Chondrocyte (in vitro differentiated cells): ENCODE measurements around the gene GABBR2. TPM values are rescaled to one million over a fixed set of nuclear protein-coding genes. Genes with fewer than 3 reads are reported as not detected.
A peak's percentile ranks its signal among the peaks of the same experiment; 100 is the strongest.

Experiments used
- DNase-seq: peaks from one replicate; pipeline ENCODE4 v3.0.0; 2021; ENCODE audit warnings: mixed read lengths, low spot score
- H3K27ac Mint-ChIP-seq: one replicate; pipeline ENCODE4 v1.8.0; 2021; ENCODE audit warnings: mild to moderate bottlenecking, moderate library complexity, mixed read lengths; ENCODE audit not compliant: unreplicated experiment
- H3K27me3 Mint-ChIP-seq: 2 replicates; pipeline ENCODE4 v1.8.0; 2021; ENCODE audit warnings: low read depth, mixed read lengths
- H3K36me3 Mint-ChIP-seq: 2 replicates; pipeline ENCODE4 v1.8.0; 2021; ENCODE audit warnings: low read depth, mixed read lengths
- H3K4me1 Mint-ChIP-seq: 2 replicates; pipeline ENCODE4 v1.8.0; 2021; ENCODE audit warnings: low read depth, mild to moderate bottlenecking, mixed read lengths
- H3K4me3 Mint-ChIP-seq: one replicate; pipeline ENCODE4 v1.8.0; 2021; ENCODE audit warnings: mild to moderate bottlenecking, moderate library complexity, mixed read lengths; ENCODE audit not compliant: unreplicated experiment
- H3K9me3 Mint-ChIP-seq: 2 replicates; pipeline ENCODE4 v1.8.0; 2021; ENCODE audit warnings: low read depth, mixed read lengths
- CTCF ChIP-seq: fragments of 200-600 bp; sonication (generic); IDR thresholded peaks from 2 replicates; pipeline ENCODE4 v1.5.0; 2021; ENCODE audit warnings: antibody characterized with exemption, mild to moderate bottlenecking, moderate library complexity
- total RNA-seq: library from RNA; stranded (reverse); gene quantifications from 3 replicates; pipeline ENCODE4 v1.2.1, GENCODE V29; 2021

GABBR2 gene
- total RNA-seq, 1 donor from 2014 or later, result 0.12 TPM

- no peak for DNase-seq
- Mint-ChIP-seq H3K4me3 (no peak overlapping the region), H3K27ac (no peak overlapping the region), H3K27me3 (peaks cover 24% of the 10 kb centered on the region), H3K4me1 (no peaks in the 10 kb centered on the region), H3K36me3 (no peaks in the 10 kb centered on the region), H3K9me3 (no peaks in the 10 kb centered on the region)
- TF ChIP-seq CTCF, result no peak
Observed at GRCh38 chr9:98530806-98531386, 177.8 kb downstream of the GABBR2 start.

- H3K36me3 Mint-ChIP-seq, result no peaks in the 10 kb centered on the region
- no peak overlapping the region for H3K27ac Mint-ChIP-seq
- H3K4me3 Mint-ChIP-seq, result no peak overlapping the region
- no peak for DNase-seq
- H3K4me1 Mint-ChIP-seq, result no peaks in the 10 kb centered on the region
- no peaks in the 10 kb centered on the region for H3K9me3 Mint-ChIP-seq
- H3K27me3 Mint-ChIP-seq, result peaks cover 24% of the 10 kb centered on the region
- TF ChIP-seq CTCF, result no peak
Observed at GRCh38 chr9:98530275-98530674, 178.5 kb downstream of the GABBR2 start.

GRCh38 chr9:98529841-98530240 is 178.9 kb downstream of the GABBR2 start:
- no peak for TF ChIP-seq CTCF
- DNase-seq, result no peak
- Mint-ChIP-seq H3K27ac (no peak overlapping the region), H3K27me3 (peaks cover 27% of the 10 kb centered on the region), H3K9me3 (no peaks in the 10 kb centered on the region), H3K36me3 (no peaks in the 10 kb centered on the region), H3K4me1 (no peaks in the 10 kb centered on the region), H3K4me3 (no peak overlapping the region)

GRCh38 chr9:98523231-98523901 is 185.4 kb downstream of the GABBR2 start:
- no peak overlapping the region for H3K4me3 Mint-ChIP-seq
- no peak overlapping the region for H3K27ac Mint-ChIP-seq
- peaks cover 35% of the 10 kb centered on the region for H3K27me3 Mint-ChIP-seq
- peaks cover 7% of the 10 kb centered on the region for H3K9me3 Mint-ChIP-seq
- H3K36me3 Mint-ChIP-seq, result peaks cover 1% of the 10 kb centered on the region
- H3K4me1 Mint-ChIP-seq, result no peaks in the 10 kb centered on the region
- peak; percentile 37 for TF ChIP-seq CTCF
- DNase-seq, result no peak

GRCh38 chr9:98522487-98522886 is 186.2 kb downstream of the GABBR2 start:
- Mint-ChIP-seq H3K4me1 (no peaks in the 10 kb centered on the region), H3K4me3 (no peak overlapping the region), H3K27me3 (peaks cover 33% of the 10 kb centered on the region)

More at GRCh38 chr9:98522487-98522886, 186.2 kb downstream of the GABBR2 start:
- peaks cover 1% of the 10 kb centered on the region for H3K36me3 Mint-ChIP-seq
- no peak for DNase-seq
- no peak overlapping the region for H3K27ac Mint-ChIP-seq
- H3K9me3 Mint-ChIP-seq, result peaks cover 7% of the 10 kb centered on the region
- TF ChIP-seq CTCF, result no peak
